ENCODE data around the gene LONRF3. TPM values are rescaled to one million over a fixed set of nuclear protein-coding genes. Genes with fewer than 3 reads are reported as not detected.
"Not testable (repeated sequence)": the region's sequence is repeated elsewhere in the genome, so short reads cannot be mapped to it uniquely, and the experiment has no call there.

Gene LONRF3
- total RNA-seq, 1 donor from 2014 or later, result 9.5 TPM

DNA sequence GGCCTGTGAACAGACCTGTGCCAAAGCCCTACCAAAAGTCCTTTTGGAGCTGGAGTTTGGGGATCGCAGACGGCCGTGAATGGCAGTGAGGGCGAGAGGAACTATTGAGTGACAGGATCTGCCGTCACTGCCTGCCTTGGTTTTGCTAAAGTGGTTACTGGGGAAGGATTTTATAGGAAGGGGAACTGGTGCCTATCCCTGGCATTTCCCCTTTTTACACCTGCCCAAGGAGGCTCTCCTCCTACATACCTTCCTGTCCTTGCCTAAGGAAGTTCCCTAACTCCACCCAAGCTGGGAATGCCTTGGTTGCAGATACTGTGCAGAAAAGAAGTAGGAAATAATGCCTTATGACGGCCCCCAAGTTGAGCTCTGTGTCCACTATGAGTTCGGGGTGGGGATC is 14.5 kb downstream of the LONRF3 start:
- DNase-seq, result no peak

DNA sequence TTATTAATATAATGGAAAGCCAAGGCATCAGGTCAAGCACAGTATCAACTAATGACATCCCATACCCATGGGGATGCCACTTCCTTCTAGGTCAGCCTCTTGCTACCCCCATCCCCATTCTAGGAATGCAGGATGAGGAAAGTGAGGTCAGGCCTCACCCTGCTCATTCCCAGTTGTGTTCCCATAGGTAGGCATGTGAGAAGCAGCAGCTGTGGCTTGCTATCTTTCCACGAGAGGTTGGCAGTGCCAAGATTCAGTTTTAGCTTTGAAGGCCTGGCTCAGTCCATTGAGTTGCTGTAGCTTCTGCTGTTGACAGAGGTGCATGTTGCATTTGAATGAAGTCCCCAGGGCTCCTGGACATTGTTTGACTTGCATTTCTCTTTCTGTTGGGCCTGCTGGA is 15.5 kb downstream of the LONRF3 start:
- no peak for DNase-seq

DNA sequence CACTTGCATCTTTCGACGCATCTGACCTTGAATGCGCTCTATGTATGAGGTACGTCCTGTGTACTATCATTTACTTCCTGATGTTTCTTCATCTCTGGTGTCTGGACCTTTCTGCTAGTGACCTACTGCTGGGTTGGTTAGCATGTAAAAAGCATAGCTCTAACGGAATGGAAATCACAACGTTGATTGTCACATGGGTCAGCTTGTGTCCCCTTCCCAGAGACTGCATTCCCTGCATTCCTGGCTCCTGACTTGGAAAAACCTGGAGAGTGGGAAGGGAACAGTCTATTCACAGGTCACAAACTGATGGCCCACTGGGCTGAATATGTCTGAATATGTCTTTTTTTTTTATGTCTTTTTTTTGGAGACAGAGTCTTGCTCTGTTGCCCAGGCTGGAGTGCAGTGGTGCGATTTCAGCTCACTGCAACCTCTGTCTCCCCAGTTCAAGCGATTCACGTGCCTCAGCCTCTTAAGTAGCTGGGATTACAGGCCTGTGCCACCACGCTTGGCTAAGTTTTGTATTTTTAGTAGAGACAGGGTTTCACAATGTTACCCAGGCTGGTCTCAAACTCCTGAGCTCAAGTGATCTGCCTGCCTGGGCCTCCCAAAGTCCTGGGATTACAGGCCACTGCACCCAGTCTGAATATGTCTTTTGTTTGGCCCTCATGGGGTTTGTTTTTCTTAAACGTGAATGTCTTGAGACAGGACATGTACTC is 16.3 kb downstream of the LONRF3 start:
- DNase-seq, result no peak

DNA sequence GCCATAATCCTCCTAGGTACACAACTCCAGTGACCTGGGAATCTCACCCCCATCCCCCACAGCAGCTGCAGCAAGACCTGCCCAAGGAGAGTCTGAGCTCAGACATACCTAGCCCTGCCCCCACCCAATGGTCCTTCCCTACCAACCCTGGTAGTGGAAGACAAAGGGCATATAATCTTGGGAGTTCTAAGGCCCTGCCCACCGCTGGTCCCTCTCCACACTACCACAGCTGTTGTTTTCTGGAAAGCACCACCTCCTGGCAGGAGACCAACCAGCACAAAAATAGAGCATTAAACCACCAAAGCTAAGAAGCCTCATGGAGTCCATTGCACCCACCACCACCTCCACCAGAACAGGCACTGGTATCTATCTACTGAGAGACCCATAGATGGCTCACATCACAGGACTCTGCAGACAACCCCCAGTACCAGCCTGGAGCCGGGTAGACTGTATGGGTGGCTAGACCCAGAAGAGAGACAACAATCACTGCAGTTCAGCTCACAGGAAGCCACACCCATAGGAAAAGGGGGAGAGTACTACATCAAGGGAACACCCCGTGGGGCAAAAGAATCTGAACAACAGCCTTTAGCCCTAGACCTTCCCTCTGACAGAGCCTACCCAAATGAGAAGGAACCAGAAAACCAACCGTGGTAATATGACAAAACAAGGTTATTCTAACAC is 18.2 kb downstream of the LONRF3 start:
- not testable (repeated sequence) for DNase-seq

DNA sequence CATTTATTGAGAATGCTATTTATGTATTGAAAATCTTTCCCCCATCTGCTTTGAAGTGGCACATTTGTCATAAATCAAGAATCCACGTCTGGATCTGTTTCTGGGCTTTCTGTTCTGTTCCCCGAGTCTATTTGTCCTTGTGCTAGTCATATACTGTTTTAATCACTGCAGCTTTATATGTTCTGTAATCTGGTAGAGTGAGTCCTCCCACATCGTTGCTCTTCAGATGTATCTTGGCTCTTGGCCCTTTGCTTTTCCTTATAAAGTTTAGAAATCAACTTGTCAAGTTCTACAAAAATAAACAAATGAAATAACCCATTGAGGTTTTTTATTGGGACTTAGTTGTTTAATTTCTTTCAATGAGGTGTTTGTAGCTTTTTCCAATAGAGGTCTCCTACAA is 29.0 kb downstream of the LONRF3 start:
- DNase-seq, result no peak

DNA sequence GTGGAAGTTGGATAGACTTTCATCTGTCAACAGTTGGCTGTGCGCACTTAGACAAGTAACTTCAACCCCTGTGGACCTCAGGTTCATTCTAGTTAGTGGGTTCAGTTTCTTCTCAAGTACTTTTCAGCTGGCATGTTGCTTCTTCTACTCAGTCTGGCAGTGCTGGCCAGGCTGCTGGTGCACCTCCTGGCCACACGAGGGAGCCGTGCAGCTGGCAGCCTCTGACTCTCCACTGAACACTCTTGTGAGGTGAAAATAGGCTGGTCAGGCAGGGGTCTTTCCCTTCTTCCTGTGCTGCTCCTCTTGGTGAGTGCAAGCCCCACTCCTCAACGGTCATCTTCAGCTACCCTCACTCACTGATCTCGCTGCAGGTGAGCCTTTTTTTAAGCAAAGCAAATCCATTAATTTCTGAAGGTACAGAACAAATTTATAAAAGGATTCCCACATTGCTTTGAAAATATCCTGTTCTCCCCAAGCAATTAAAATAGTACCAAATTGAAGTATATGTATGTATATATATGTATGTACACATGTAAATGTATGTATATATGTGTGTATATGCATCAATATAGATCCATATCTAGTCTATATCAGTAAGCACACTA is 30.6 kb downstream of the LONRF3 start:
- peak; percentile 50 for DNase-seq

DNA sequence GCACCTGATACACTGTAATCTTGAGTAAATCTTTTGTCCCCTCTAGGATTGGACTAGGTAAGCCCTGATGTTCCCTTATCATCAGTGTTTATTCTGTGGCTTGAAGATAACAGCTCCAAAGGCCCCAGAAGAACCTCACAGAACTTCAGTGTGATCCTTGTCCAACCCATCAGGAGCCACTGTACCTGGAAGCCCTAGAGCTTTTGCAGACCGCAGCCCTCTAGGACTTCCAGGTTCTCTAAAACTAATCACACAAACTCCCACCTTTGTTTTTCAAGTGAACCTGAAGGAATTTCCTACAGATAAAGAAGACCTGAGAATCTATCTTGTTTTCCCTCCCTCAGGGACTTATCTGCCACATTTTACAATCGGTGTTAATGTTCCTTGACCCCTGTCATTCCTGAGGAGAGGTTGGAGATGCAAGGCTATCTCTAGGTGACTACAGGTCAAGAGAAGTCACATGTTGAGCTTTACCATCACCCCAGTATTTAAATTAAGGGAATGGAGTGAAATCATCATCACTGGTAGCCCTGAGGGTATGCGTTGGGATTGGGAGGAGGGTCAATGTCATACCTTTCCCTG is 32.9 kb downstream of the LONRF3 start:
- no peak for DNase-seq

DNA sequence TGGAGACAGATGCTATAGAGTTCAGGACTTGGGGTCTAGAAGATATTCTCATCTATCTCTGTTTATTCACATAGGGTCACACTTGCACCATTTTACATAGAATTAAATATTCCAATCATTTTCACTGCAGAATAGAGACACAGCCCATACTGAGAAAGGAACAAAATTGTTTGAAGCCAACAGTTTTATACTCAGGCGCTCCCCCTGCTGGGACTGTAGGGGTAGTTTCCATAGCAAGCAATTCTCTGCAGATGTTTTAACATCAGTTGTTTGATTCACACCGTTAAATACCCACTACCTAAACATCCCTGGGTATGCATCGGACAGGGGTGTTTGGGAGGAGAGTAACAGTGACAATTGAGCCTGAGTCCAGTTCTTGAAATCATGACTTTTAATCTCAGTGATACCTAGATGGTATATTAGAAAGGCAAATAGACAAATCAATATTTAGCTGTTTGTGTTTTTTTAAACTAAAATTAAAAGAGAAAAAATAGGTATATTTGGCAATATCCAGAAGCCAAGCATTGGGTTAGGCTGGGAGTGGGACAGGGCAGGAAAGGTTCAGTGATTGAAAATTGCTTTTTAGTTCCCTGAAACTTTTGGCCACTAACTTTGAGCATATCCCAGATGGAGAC is 33.8 kb downstream of the LONRF3 start:
- peak; percentile 56 for DNase-seq

DNA sequence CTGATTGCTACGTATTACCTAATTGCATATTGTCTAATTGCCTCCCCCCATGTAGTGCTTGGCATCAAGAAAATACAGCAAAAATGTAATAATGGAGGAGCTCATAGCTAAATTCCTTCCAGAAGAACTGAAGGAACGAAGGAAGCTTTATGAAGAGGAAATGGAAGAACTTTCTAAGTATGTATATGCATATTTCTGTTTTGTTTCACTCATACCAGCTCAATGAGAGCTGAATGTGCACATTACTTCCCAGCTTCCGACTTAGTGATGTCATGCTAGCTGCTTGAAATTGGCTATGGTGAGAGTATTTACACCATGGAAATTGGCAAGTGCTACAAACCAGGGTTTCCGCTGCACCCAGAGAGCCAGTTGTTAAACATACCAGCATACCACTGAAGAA is 34.7 kb downstream of the LONRF3 start:
- DNase-seq, result no peak

DNA sequence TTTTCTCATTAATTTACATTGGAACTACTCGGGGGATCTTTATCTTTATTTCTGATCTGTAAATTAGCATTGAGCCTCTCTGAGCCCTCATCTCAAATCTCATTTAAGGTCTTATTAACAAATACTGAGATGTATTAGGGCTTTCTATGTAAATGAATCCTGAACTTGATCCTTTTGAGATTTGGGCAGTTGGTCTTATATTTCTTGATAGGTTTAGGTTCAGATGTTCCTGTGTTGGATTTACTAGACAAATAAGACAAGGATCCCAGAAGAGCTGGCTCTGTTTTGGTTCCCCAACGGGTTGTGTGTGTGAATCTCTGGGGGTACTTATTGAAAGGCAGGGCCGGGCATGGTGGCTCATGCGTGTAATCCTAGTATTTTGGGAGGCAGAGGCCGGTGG is 36.1 kb downstream of the LONRF3 start:
- DNase-seq, result no peak

DNA sequence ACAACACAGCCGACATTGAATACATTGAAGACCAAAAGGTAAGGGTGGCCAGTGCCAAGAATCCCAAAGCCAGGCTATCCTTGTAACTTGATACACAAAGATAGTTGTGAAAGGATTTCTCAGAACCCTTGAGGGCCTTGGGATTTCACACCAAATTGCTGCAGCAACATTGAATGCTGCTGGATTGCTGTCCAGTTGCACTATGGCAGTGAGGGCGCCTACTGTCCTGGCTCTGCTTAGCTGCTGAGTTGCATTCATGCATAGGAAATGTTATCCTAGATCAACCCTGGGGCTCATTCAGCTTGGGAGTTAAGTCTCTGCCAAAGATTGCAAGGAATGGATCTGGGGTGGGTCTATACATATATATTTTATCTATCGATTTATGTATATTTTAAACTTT is 38.7 kb downstream of the LONRF3 start:
- no peak for DNase-seq

DNA sequence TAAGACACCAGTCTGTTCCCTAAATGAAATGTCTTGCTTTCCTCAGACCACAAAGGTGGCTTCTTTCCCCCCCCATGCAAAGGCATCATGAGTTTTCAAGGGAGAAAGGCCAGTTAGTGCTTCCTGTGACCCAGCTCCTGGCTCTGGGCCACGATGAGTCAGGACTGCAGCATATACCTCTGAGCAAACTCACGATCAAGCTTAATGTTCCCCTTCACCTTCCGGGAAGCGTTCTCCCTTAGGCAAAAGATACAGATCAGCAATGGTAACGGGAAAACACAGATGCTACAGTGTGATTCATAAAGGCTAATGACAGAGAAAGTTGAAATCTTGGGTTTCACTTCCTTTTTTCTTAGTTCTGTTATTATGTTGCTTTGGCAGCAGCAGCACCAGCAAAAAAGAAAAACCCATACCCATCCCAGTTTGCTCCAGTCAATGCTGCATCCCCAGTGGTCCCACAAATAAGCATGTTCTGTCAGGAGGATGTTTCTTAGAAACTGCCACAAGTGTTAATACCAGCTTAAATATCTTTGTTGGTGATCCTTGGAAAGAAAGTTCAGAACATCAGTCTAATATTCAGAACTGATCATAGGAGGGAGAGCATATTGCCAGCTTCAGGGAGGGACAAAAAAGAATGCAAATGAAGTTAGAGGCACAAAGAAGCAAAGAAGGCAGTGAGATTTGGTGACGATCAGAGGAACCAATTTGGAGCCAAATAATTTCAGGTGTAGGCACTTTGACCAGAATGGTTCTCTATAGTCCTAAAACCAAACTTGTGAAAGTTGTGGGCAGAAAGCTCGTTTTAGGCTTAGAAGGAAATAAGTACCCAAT is 41.2 kb downstream of the LONRF3 start:
- peak; percentile 5 for DNase-seq

DNA sequence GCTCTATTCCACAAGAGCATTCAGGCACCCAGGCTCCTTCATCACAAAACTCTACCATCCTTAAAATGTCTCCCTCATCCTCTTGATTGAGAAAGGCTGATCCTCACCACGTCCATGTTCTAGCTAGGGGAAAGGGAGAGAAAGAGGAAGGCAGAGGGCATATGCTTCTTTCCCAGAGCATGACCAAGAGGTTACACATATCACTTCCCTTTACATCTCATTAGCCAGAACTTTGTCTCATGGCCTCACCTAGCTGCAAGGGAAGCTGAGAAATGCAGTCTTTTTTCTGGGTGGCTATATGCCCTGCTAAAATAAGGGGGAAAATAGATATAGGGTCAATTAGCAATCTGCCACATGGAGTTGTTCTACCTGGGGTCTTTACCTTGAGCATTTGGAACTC is 42.7 kb downstream of the LONRF3 start:
- no peak for DNase-seq

DNA sequence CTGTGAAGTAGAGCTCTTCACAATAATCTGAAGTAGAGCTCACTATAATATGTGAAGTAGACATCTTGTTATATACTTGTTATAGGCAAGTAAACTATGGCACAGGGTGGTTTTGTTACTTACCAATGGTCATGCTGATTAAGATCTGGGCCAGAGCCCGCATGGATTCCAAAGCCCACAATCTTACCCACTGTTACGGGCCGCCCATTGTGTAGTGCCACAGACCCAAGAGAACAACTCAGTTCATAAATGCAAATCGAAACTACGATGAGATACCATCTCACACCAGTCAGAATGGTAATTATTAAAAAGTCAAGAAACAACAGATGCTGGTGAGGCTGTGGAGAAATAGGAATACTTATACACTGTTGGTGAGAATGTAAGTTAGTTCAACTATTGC is 51.5 kb downstream of the LONRF3 start:
- no peak for DNase-seq

DNA sequence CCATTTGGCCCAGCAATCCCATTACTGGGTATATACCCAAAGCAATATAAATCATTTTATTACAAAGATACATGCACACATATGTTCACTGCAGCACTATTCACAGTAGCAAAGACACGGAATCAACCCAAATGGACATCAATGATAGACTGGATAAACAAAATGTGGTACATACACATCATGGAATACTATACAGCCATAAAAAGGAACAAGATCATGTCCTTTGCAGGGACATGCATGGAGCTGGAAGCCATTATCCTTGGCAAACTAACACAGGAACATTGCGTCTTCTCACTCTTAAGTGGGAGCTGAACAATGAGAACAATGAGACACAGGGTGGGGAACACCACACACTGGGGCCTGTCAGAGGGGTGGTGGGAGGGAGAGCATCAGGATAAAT is 51.9 kb downstream of the LONRF3 start:
- DNase-seq, result not testable (repeated sequence)

DNA sequence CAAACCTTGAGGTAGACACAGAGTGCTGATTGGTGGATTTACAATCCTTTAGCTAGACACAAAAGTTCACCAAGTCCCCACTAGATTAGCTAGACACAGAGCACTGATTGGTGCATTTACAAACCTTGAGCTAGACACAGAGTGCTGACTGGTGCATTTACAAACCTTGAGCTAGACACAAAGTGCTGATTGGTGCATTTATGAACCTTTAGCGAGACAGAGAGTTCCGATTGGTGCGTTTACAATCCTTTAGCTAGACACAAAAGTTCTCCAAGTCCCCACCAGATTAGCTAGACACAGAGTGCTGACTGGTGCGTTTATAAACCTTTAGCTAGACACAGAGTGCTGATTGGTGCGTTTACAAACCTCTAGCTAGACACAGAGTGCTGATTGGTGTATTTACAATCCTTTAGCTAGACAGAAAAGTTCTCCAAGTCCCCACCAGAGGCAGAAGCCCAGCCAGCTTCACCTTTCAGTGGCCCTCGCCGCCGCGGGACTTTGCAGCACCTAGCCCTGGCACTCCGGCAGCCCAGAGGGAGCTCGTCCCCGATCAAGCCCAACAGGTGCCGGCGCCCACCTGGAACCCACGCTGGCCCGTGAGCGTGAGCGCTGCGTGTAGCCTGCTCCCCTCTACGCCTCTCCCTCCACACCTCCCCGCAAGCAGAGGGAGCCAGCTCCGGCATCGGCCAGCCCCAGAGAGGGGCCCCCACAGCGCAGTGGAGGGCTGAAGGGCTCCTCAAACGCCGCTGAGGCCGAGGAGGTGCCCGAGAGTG is 53.7 kb downstream of the LONRF3 start:
- DNase-seq, result not testable (repeated sequence)

DNA sequence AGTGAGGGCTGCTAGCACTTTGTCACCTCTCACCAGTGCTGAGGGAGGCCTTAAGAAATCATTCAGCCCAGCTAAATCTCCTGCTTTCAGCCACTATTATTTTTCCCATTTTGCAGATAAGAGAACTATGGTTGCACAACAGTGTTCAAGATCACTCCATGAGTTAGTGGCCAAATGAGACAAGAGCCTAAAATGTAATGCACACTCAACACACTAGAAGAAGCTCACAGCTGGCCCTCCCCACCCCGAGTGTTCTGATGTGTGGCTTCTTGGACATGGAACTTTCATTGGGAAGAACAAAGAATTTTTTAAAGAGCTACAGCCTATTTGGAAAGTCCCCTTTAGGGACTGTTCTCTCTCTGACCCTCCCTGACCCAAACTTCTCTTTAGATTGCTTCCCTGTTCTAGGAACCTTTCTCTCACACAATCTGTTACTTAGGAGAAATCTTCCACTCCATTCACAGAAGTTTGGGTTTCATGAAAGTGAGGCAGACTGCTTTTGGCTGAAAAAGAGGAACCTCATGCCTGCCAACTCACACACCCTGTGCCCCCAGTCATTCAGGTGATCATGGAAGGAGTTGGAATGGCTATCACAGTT is 54.4 kb downstream of the LONRF3 start:
- no peak for DNase-seq

DNA sequence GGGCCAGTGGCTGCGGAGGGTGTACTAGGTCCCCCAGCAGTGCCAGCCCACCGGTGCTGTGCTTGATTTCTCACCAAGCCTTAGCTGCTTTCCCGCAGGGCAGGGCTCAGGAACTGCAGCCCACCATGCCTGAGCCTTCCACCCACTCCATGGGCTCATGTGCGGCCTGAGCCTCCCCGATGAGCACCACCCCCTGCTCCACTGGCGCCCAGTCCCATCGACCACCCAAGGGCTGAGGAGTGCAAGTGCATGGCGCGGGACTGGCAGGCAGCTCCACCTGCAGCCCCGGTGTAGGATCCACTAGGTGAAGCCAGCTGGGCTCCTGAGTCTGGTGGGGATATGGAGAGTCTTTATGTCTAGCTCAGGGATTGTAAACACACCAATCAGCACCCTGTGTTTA is 55.2 kb downstream of the LONRF3 start:
- DNase-seq, result not testable (repeated sequence)

DNA sequence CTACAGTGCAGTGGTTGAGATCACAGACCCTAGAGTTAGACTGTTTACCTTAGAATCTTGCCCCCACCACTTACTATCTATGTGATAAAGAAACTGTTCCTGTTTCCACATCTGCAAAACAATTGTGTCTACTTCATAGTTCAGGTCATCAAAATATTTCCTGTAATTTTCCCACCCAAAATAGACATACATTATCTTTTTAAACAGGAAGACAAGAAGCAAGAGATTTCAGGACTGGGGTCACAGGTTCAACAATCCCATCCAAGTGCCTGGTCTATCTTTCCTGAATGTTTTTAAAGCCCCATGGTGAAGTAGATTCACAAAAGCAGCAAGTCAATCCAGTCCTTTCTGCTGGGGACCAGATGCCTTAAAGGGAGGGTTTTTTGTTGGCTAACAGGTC is 56.6 kb downstream of the LONRF3 start:
- no peak for DNase-seq
